Activated CD4-positive, alpha-beta T cell treated with anti-CD3 and anti-CD28 coated beads, Interleukin-2, Interleukin-4, amounts not matched to agents 100 ng/mL and 50 ng/mL, durations not matched to agents 16 hours and 8 hours (primary cell): ENCODE measurements around the gene PLXNB3.

ENCODE experiments used
- DNase-seq: peaks from one replicate; pipeline ENCODE4 v3.0.0-alpha.2; 2020; ENCODE audit warnings: low spot score

PLXNB3 gene

DNA sequence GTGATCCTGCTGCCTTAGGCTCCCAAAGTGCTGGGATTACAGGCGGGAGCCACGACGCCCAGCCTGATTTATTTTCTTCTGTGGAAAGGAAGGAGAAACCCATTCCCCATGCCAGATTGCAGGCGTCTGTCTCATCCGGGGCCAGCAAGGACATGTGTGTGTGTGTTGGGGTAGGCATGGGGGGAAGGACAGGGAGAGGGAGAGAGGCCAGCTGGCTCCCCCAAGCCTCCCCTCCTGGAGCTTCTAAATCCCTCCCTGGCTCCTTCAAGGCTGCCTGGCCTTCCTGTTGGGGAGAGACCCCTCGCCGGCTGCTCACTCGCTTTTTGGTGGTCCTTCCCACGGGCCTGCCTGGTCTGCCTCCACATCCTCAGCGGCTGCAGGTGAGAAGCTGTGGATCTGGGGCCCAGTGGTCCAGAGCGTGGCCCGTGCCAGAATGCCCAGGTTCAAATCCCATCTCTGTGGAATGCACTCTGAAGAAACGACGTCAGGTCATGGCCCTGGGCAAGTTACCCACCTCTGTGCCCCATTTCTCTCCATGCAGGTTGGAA is 1.3 kb upstream of the PLXNB3 start:
- no peak for DNase-seq

GRCh38 chrX:153763298-153763932 is 634 bp upstream of the PLXNB3 start:
- no peak for DNase-seq

- DNase-seq: no peak
These were observed 713 bp downstream of the PLXNB3 start for GRCh38 chrX:153764786-153765137.

DNA sequence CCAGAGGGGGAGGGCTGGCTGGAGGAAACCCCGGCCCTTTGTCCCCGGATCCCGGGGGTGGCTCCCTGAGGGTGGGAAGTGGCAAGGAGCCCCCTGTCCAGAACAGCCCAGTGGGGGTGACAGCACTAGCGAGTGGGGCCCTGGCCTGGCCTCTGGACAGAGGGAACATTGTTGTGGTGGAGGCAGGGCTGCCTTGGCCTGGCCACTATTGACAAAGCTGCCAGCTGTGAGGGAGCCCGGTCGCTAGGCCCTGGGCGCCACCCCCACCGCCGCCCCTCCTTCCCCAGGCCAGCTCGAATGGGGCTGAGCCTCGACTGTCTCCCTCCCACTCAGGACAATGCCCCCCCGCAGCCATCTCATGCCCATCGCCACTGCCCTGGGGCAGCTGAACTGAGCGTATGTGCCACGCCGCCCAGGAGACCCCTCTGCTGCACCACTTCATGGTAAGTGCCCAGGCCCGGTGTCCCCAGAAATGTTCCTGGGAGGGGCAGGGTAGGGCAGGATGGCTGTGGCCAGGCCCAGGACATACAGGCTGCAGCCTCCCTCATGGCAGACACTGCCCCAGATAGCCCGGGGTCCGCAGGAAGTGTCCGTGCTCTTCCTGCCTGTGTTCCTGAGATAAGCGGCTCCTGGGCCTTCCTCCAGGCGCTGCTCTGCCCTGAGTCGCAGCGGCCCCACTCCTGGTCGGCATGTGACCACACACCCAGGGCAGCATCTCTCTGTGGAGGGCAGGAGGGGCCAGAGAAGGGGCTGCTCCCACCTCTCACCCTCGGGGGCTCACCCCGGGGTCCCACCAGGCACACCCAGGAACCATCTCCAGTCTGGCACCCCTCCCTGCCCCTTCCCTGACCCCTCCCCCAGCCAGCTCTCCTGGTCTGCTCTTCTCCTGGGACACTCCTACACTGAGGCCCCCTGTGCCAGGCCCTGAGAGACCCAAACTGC is 1.4 kb downstream of the PLXNB3 start:
- no peak for DNase-seq

DNA sequence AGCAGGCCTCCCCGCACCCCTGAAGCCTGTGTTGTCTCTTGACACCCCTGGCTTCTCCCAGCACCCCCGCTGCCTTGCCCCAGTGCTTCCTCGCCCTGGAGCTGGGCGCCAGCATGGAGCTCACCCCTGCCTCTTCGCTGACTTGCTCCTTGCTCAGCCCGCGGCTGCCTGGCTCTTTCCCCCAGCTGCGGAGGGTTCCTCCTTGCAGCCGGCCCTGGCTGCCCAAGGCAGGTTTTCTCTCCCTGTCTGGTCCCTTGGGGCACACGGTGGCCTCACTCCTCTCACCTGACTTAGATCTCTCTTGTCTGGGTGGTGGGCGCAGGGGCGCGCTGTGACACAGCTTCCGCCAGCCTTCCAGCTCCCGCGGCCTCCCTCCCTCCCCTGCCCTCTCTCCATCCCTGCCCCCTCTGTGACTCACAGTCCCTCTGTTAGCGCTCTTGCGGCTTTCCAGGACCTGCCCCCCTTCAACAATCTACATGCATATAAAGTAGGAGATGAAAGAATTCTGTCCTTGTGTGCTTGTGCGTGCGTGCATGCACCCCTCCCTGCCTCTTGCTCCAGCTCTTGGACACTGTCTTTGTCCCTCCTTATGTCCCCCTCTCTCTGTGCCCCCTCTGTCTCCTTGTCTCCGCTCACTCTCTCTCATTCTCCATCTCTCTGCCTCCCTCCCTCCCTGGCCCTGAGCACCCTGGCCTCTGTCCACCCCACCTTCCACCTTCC is 2.2 kb downstream of the PLXNB3 start:
- DNase-seq: no peak

GRCh38 chrX:153766871-153767673 is 3.0 kb downstream of the PLXNB3 start:
- DNase-seq: no peak

DNA sequence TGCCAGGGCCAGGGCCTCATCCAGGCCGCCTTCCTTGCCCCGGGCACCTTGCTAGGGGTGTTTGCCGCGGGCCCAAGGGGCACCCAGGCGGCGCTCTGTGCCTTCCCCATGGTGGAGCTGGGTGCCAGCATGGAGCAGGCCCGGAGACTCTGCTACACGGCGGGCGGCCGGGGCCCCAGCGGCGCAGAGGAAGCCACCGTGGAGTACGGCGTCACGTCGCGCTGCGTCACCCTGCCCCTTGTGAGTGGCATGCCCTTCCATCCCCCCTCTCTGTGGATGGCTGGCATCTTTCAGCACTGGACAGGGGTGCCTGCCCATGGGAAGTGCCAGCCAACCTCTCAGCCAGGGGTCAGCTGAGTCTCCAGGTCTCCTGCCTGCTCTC is 3.6 kb downstream of the PLXNB3 start:
- DNase-seq: no peak

DNA sequence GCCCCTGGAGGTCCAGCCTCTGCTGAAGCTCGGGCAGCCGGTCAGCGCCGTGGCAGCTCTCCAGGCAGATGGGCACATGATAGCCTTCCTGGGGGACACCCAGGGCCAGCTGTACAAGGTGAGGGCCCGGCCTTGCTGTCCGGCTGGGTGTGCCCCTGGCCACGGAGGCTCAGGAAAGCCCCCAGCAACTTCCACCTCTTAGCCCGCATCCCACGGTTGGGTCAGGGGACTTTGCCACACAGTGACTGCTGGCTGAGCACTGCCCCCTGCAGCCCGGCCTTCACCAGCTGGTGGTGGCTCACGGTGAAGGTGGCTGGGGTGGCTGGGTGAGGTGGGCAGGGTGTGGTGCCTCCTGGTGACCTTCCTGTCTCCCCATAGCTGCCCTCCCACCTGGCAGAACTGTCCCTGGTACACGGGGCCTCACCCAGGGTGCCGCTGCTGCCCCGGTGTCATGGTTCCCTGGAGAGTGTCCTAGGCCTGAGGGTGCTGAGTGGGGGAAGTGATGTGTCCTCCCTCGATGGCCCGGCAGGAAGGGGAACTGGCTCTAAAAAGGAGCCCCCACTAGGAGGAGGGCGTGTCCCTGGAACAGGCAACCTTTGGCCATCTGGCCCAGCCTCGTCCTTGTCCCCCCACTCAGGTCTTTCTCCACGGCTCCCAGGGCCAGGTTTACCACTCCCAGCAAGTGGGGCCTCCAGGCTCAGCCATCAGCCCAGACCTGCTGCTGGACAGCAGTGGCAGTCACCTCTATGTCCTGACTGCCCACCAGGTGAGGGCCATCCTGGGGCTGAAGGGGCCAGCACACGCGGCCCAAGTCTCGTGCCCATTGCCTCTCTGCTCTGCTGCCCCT is 4.5 kb downstream of the PLXNB3 start:
- DNase-seq: no peak

- DNase-seq: no peak
These were observed 5.3 kb downstream of the PLXNB3 start for GRCh38 chrX:153769158-153769864.

DNA sequence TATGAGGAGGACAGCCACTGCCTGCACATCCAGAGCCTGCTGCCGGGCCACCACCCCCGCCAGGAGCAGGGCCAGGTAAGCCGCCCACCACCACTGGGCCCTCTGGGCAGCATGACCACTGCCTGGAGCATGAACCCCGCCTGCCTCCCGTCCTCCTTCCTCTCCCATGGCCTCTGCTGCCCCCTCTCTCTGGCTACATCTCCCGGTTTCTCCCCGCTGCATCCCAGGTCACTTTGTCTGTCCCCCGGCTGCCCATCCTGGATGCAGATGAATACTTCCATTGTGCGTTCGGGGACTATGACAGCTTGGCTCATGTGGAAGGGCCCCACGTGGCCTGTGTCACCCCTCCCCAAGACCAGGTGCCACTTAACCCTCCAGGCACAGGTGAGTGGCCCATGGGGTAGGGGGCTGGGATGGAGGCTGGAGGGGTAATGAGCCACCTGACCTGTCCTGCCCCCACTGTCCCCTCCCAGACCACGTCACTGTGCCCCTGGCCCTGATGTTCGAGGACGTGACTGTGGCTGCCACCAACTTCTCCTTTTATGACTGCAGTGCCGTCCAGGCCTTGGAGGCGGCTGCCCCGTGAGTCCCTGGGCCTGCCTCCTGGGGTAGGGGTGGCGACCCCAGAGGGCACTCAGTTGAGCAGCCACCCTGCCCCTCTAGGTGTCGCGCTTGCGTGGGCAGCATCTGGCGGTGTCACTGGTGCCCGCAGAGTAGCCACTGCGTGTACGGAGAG is 6.0 kb downstream of the PLXNB3 start:
- DNase-seq: no peak

GRCh38 chrX:153770601-153771414 is 6.8 kb downstream of the PLXNB3 start:
- no peak for DNase-seq

- DNase-seq: no peak
These were observed 7.6 kb downstream of the PLXNB3 start for GRCh38 chrX:153771415-153772315.

DNA sequence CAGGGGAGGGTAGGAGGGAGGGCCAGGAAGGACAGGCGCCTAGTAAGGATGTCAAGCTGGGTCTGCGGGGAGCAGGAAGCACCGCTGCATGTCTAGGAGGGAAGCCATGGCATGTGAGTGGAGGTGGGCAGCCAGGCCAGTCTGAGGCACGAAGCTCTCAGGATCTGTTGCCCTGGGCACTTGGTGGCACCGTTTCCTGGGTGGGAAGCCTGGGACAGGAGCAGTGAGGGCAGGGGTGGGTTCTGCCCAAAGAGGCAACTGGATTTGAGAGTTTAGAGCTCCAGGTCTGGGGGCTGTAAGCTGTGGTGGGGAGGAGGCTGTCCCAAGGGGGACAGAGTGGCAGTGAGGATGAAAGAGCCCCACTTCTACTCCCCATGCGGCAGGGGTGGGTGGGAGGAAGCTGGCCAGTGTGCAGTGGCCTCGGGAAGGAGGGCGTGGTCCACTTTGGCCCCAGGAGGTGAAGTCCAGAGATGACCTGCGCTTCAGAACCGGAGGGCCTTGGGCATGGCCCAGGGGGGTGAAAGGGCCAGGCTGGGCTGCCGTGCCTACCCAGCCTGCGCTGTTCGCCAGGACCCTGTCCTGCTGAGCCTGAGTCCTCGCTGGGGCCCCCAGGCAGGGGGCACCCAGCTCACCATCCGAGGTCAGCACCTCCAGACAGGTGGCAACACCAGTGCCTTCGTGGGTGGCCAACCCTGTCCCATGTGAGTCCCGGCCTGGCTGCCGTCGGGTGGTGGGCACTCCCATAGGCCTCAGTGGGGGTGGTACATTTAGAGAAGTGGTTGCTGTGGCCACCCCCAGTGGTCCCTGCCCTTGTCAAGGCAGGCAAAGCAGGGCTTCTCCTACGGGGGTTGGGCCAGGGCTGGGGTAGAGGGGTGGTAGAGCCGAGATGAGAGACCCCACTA is 8.5 kb downstream of the PLXNB3 start:
- no peak for DNase-seq

DNA sequence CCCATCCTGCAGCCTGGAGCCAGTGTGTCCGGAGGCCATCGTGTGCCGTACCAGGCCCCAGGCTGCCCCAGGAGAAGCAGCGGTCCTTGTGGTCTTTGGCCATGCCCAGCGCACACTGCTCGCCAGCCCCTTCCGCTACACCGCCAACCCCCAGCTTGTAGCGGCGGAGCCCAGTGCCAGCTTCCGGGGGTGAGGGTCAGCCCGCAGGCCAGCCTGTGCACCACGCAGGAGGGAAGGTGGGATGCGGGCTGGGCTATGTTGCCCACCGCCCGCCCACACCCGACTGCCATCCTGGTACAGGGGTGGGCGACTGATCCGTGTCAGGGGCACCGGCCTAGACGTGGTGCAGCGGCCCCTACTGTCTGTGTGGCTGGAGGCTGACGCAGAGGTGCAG is 9.2 kb downstream of the PLXNB3 start:
- no peak for DNase-seq

DNA sequence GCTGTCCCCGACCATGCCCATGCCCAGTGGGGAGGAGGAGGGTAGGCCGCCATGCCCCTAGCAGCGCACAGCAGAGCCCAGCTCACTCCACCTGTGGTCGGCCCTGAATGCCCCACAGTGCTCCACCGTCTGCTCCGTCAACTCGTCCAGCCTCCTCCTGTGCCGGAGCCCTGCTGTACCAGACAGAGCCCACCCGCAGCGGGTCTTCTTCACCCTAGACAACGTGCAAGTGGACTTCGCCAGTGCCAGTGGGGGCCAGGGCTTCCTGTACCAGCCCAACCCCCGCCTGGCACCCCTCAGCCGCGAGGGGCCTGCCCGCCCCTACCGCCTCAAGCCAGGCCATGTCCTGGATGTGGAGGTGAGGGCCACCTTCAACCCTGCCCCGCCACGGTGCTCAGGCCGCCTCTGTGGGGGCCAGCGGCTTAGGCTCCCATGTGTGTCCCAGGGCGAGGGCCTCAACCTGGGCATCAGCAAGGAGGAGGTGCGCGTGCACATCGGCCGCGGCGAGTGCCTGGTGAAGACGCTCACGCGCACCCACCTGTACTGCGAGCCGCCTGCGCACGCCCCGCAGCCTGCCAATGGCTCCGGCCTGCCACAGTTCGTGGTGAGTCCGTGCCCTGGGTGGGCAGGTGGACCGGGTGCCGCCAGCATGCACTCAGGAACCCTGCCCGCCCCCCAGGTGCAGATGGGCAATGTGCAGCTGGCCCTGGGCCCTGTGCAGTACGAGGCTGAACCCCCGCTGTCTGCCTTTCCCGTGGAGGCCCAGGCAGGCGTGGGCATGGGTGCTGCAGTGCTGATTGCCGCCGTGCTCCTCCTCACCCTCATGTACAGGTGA is 9.9 kb downstream of the PLXNB3 start:
- no peak for DNase-seq
